Neural cell (in vitro differentiated cells): ENCODE data around the gene NLRP11.

Experiments used
- CTCF ChIP-seq: fragments of 450-650 bp; IDR thresholded peaks from 2 replicates; pipeline ENCODE4 v1.5.1; 2014; ENCODE audit warnings: antibody characterized with exemption, mild to moderate bottlenecking, moderate library complexity; ENCODE audit not compliant: poor library complexity, severe bottlenecking
- EZH2 ChIP-seq: fragments of 200-600, 300-800 bp; shearing (Covaris generic), sonication (generic); IDR thresholded peaks from 2 replicates; pipeline ENCODE4 v1.6.1; 2014; ENCODE audit warnings: antibody characterized with exemption, low read length, borderline replicate concordance, mild to moderate bottlenecking; ENCODE audit not compliant: insufficient read depth, poor library complexity, severe bottlenecking

DNA sequence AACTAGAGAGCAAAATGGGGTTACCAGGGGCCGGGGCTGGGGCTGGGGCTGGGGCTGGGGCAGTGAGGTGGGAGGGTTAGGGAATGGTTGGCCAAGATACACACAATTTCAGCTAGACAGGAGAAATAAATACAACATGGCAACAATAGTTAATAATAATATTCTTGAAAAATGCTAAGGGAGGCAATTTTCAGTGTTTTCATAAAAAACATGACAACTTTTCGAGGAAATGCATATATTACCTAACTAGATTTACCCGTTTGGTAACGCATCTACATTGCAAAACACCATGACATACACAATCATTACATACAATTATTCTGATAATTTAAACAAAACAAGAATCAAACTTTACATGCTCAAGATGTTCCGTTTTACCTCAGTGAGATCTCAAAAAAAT lies 50.7 kb downstream of the NLRP11 start:
- TF ChIP-seq EZH2 (no peak), CTCF (no peak)
